SK-N-SH (cell line): ENCODE results near the gene WASF3. TPM values are rescaled to one million over a fixed set of nuclear protein-coding genes. Genes with fewer than 3 reads are reported as not detected.

Experiments
- CTCF ChIA-PET: fragments of 300-600, 350-600 bp; formaldehyde crosslinking; extraction: SDS; loops from one replicate; lab custom pipeline; 2021; lab: Yijun Ruan, JAX
- POLR2A ChIA-PET: fragments of 350-600 bp; sonication (Branson Sonifier 250); formaldehyde crosslinking; extraction: SDS; loops from one replicate; lab custom pipeline; 2020; ENCODE audit warnings: antibody characterized with exemption, inconsistent platforms; lab: Yijun Ruan, JAX
- DNase-seq: peaks from one replicate; pipeline ENCODE4 v3.0.0; 2012
- H2AFZ ChIP-seq: fragments of 200-600 bp; sonication (generic); 2 replicates; pipeline ENCODE4 v1.8.1; 2016; ENCODE audit warnings: antibody characterized with exemption, mild to moderate bottlenecking, low read depth
- H3F3A ChIP-seq: fragments of 200-600 bp; sonication (generic); replicated peaks from 2 replicates; pipeline ENCODE3; 2016; ENCODE audit warnings: antibody characterized with exemption, mild to moderate bottlenecking; ENCODE audit not compliant: insufficient read depth
- H3K27ac ChIP-seq, 2 experiments: fragments of 200-500 bp in 1 of 2; fragments of 200-600 bp in 1 of 2; sonication (Bioruptor generic) in 1 of 2; sonication (generic), shearing (Covaris generic) in 1 of 2; 2 replicates each; pipeline versions ENCODE4 v1.5.1 to v1.6.1; 2014 to 2016; ENCODE audit warnings: low read depth in 2 of 2, inconsistent platforms in 1 of 2, low read length in 1 of 2, mild to moderate bottlenecking in 1 of 2, mixed read lengths in 1 of 2
- H3K27me3 ChIP-seq: fragments of 200-600 bp; sonication (generic), shearing (Covaris generic); 2 replicates; pipeline ENCODE4 v1.6.1; 2016; ENCODE audit warnings: mixed run types; ENCODE audit not compliant: insufficient read depth
- H3K36me3 ChIP-seq, 2 experiments: fragments of 200-500 bp in 1 of 2; fragments of 200-600 bp in 1 of 2; sonication (Bioruptor generic) in 1 of 2; sonication (generic) in 1 of 2; replicated peaks in 1 of 2; 2 replicates each; pipeline versions ENCODE3 to v1.5.1; 2014 to 2016; ENCODE audit warnings: low read length in 1 of 2, mild to moderate bottlenecking in 1 of 2; ENCODE audit not compliant: insufficient read depth in 2 of 2, control insufficient read depth in 1 of 2
- H3K4me1 ChIP-seq, 2 experiments: fragments of 200-500 bp in 1 of 2; fragments of 200-600 bp in 1 of 2; sonication (Bioruptor generic) in 1 of 2; sonication (generic), shearing (Covaris generic) in 1 of 2; 2 replicates each; pipeline versions ENCODE4 v1.5.1 to v1.6.1; 2014 to 2016; ENCODE audit warnings: low read depth in 1 of 2, low read length in 1 of 2, mixed run types in 1 of 2; ENCODE audit not compliant: insufficient read depth in 2 of 2, control insufficient read depth in 1 of 2
- H3K4me2 ChIP-seq: fragments of 200-600 bp; sonication (generic), shearing (Covaris generic); 2 replicates; pipeline ENCODE4 v1.6.1; 2017; ENCODE audit warnings: mixed run types
- H3K4me3 ChIP-seq, 2 experiments: fragments of 200-500 bp in 1 of 2; fragments of 200-600 bp in 1 of 2; sonication (Bioruptor generic) in 1 of 2; sonication (generic), shearing (Covaris generic) in 1 of 2; 2 replicates each; pipeline versions ENCODE4 v1.5.1 to v1.8.1; 2014 to 2016; ENCODE audit warnings: low read depth in 2 of 2, inconsistent platforms in 1 of 2, low read length in 1 of 2, mild to moderate bottlenecking in 1 of 2, mixed read lengths in 1 of 2, moderate library complexity in 1 of 2
- H3K79me2 ChIP-seq: fragments of 200-600 bp; sonication (generic); 2 replicates; pipeline ENCODE4 v1.8.1; 2017; ENCODE audit warnings: mild to moderate bottlenecking; ENCODE audit not compliant: insufficient read depth
- H3K9ac ChIP-seq: fragments of 200-600 bp; sonication (generic); 2 replicates; pipeline ENCODE4 v1.6.1; 2017; ENCODE audit warnings: mixed run types
- H3K9me2 ChIP-seq: fragments of 200-600 bp; sonication (generic); 2 replicates; pipeline ENCODE4 v1.6.1; 2017; ENCODE audit warnings: mixed run types
- H3K9me3 ChIP-seq: fragments of 200-600 bp; sonication (generic); 2 replicates; pipeline ENCODE4 v1.6.1; 2017; ENCODE audit warnings: mixed run types, mild to moderate bottlenecking, moderate library complexity
- H4K20me1 ChIP-seq: fragments of 200-600 bp; sonication (generic); 2 replicates; pipeline ENCODE4 v1.6.1; 2017; ENCODE audit warnings: mild to moderate bottlenecking, mixed run types; ENCODE audit not compliant: insufficient read depth
- CHD2 ChIP-seq: fragments of 150-350 bp; IDR thresholded peaks from 2 replicates; pipeline ENCODE4 v1.6.1; 2018; ENCODE audit warnings: low read length; ENCODE audit not compliant: partially characterized antibody
- CTCF ChIP-seq: fragments of 200-600 bp; sonication (generic); IDR thresholded peaks from 2 replicates; pipeline ENCODE4 v1.6.1; 2017; ENCODE audit warnings: antibody characterized with exemption, mild to moderate bottlenecking, moderate library complexity
- EP300 ChIP-seq, 2 experiments: IDR thresholded peaks; 2 replicates each; pipeline versions ENCODE4 v1.4.0 to v1.6.1; 2012; ENCODE audit warnings: borderline replicate concordance in 1 of 2, low read depth in 1 of 2, low read length in 1 of 2
- FOSL2 ChIP-seq: IDR thresholded peaks from 2 replicates; pipeline ENCODE4 v1.4.0; 2012; ENCODE audit warnings: low read depth, mild to moderate bottlenecking, moderate library complexity, borderline replicate concordance
- FOXJ3 ChIP-seq: sonication (generic); formaldehyde crosslinking; IDR thresholded peaks from 2 replicates; pipeline ENCODE4 v1.5.1; 2020; ENCODE audit warnings: mild to moderate bottlenecking, missing genetic modification reagents
- GABPA ChIP-seq: IDR thresholded peaks from 2 replicates; pipeline ENCODE4 v1.4.0; 2012; ENCODE audit warnings: low read depth, mild to moderate bottlenecking
- NFIC ChIP-seq: IDR thresholded peaks from 2 replicates; pipeline ENCODE4 v1.4.0; 2012; ENCODE audit warnings: borderline replicate concordance
- NRF1 ChIP-seq: IDR thresholded peaks from 2 replicates; pipeline ENCODE4 v1.6.1; 2012; ENCODE audit warnings: low read depth, mild to moderate bottlenecking, low read length
- PBX3 ChIP-seq: IDR thresholded peaks from 2 replicates; pipeline ENCODE4; 2012
- TEAD4 ChIP-seq: IDR thresholded peaks from 2 replicates; pipeline ENCODE4 v1.4.0; 2012; ENCODE audit warnings: mild to moderate bottlenecking, borderline replicate concordance; ENCODE audit not compliant: insufficient read depth
- USF2 ChIP-seq: fragments of 150-350 bp; IDR thresholded peaks from 2 replicates; pipeline ENCODE4 v1.6.1; 2017; ENCODE audit warnings: antibody characterized with exemption, low read length, low read depth, borderline replicate concordance
- WGBS: methylation state at CpG from one replicate; pipeline ENCODE4 v1.1.6; 2017; ENCODE audit warnings: low lambda C conversion rate; 5-methylcytosine and 5-hydroxymethylcytosine counted together
- polyA plus RNA-seq, 3 experiments: library from polyadenylated mRNA; depleted of rRNA; stranded (reverse); fragments of >200 nt; gene quantifications; 2 replicates each; pipeline ENCODE4 v1.2.3, GENCODE V29; 2012

WASF3 gene
- polyA plus RNA-seq, 1 of the 3 experiments (the other 2 are of a cell fraction): 10.4 TPM

- 44% methylated on average over 9 of the region's 9 CpGs for WGBS
- CTCF ChIA-PET: interaction anchor here (1.3 kb wide), 1 partner anchor 196 kb away, joined by 4 read pairs; no protein-coding TSS in a partner anchor
- H3F3A ChIP-seq: no peaks in the 10 kb centered on the region
- H3K27ac ChIP-seq: no peak overlapping the region
- H3K27me3 ChIP-seq: no peaks in the 10 kb centered on the region
- no peaks in the 10 kb centered on the region for H4K20me1 ChIP-seq
- no peak for DNase-seq
- H3K9me3 ChIP-seq: no peaks in the 10 kb centered on the region
- no peak overlapping the region for H3K4me2 ChIP-seq
- no peak overlapping the region for H2AFZ ChIP-seq
- H3K4me1 ChIP-seq: no peaks in the 10 kb centered on the region
- H3K9me2 ChIP-seq: no peaks in the 10 kb centered on the region
- no peaks in the 10 kb centered on the region for H3K79me2 ChIP-seq
- H3K4me3 ChIP-seq: no peak overlapping the region
- H3K9ac ChIP-seq: no peak overlapping the region
- no peaks in the 10 kb centered on the region for H3K36me3 ChIP-seq
- POLR2A ChIA-PET: no interaction called here
- TF ChIP-seq TEAD4 (no peak), GABPA (no peak), PBX3 (no peak), NFIC (no peak), CHD2 (no peak), NRF1 (no peak), CTCF (no peak), FOSL2 (no peak), EP300 (IDR thresholded peaks at IDR 0.05; ENCODE audit: borderline replicate concordance in 1 of 2, low read depth in 1 of 2, low read length in 1 of 2) (no peak), FOXJ3 (CRISPR knock-in tag) (no peak), USF2 (no peak)
These were observed 178.2 kb downstream of the WASF3 start for GRCh38 chr13:26735677-26736076.

Other genes starting within 250 kb of the WASF3 start
- gene GPR12, start 203.1 kb downstream of the WASF3 start, polyA plus RNA-seq (2012; rRNA removed): not detected in 2 replicates